Subcutaneous adipose tissue (tissue), 4 donors: ENCODE data around the gene LBX1. TPM values are rescaled to one million over a fixed set of nuclear protein-coding genes. Genes with fewer than 3 reads are reported as not detected.

Source experiments
- total RNA-seq, 4 donors: library from RNA; depleted of rRNA; stranded (reverse); fragments of >200 nt; gene quantifications; one replicate each; pipeline ENCODE4 v1.1.0, GENCODE V29; 2016
- TF ChIP-seq, protein P1 (sequence below): fragments of 450-650 bp; IDR thresholded peaks from one replicate; pipeline ENCODE4 v1.5.1; 2016; ENCODE audit warnings: low read depth, mild to moderate bottlenecking, control low read depth, antibody characterized with exemption, moderate library complexity

The LBX1 gene
- total RNA-seq, 4 donors from 2014 or later: not detected

- TF ChIP-seq, protein P1, sequence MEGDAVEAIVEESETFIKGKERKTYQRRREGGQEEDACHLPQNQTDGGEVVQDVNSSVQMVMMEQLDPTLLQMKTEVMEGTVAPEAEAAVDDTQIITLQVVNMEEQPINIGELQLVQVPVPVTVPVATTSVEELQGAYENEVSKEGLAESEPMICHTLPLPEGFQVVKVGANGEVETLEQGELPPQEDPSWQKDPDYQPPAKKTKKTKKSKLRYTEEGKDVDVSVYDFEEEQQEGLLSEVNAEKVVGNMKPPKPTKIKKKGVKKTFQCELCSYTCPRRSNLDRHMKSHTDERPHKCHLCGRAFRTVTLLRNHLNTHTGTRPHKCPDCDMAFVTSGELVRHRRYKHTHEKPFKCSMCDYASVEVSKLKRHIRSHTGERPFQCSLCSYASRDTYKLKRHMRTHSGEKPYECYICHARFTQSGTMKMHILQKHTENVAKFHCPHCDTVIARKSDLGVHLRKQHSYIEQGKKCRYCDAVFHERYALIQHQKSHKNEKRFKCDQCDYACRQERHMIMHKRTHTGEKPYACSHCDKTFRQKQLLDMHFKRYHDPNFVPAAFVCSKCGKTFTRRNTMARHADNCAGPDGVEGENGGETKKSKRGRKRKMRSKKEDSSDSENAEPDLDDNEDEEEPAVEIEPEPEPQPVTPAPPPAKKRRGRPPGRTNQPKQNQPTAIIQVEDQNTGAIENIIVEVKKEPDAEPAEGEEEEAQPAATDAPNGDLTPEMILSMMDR: no peak
Observed at GRCh38 chr10:101207026-101207425, 22.2 kb downstream of the LBX1 start.

GRCh38 chr10:101195921-101196320 lies 33.3 kb downstream of the LBX1 start:
- TF ChIP-seq, protein P1: no peak

DNA sequence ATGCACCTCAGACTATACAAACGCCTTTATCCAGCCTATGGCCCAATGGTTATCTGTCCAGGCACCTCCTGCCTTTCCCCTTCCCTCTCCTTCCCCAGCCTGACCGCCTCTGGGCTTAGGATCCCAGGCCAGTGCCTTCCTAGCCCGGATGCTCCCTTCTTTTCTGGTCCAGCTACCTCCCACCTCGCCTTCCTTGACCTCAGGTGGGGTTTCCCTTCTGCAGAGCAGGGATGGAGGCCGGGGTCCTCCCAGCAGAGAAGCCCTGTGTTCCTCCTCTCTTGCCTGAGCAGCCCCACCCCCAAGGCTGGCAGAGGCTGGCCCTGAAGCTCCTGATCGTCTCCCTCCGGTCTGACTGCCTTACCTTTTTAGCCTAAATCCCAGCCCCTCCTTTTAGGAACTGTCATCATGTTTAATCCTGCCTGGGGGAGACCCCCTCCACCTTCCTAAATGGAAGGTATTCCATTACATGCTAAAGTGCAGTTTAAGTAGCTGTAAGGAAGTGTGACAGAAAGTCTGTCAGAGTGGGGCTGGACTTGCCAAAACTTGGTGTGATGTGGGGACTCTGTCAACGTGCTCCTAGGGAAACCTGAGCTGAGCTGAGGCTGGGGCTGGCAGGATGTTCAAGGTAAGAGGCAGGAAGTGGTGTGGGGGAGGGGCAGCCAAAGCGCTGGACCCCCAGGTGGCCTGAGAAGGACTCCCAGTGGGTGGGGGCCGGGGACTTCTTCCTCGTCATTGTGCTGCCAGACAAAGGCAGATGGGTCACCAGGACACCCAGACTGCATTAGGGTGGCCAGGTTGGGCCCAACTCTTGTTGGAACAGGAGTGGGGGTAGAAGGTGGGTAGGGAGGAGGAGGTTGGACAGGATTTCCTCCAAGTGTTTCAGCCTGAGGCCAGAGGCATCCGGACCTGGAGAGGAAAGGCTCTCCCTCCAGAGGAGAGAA lies 39.5 kb downstream of the LBX1 start:
- TF ChIP-seq, protein P1: no peak

GRCh38 chr10:101188942-101189341 lies 40.3 kb downstream of the LBX1 start:
- TF ChIP-seq, protein P1: no peak

GRCh38 chr10:101183458-101184183 lies 45.6 kb downstream of the LBX1 start:
- TF ChIP-seq, protein P1: no peak

- TF ChIP-seq, protein P1: no peak
Observed at GRCh38 chr10:101182936-101183335, 46.3 kb downstream of the LBX1 start.

Other genes with a start within 250 kb of the LBX1 start
- gene MRPL43, start 242.0 kb downstream of the LBX1 start, total RNA-seq: 10 to 100 TPM; 57.3 to 86.7 (median 65.3) TPM
- gene TWNK, start 241.9 kb downstream of the LBX1 start, total RNA-seq: 1 to 10 TPM; 2.4 to 6.2 (median 3.3) TPM
- gene LZTS2, start 229.7 kb downstream of the LBX1 start, total RNA-seq: 100 to 1,000 TPM in 1 of 4 donors, 10 to 100 TPM in 3; 27.4 to 130 (median 45.2) TPM
- gene PDZD7, start 198.3 kb downstream of the LBX1 start, total RNA-seq: 1 to 10 TPM in 2 of 4 donors, under 1 TPM in 2; 0.22 to 1.7 (median 0.92) TPM
- gene SFXN3, start 198.2 kb downstream of the LBX1 start, total RNA-seq: 100 to 1,000 TPM in 2 of 4 donors, 10 to 100 TPM in 2; 26.9 to 131 (median 101) TPM
- 1 to 10 TPM in 3 of 4 donors, under 1 TPM in 1; 0.98 to 4.9 (median 3.7) TPM for gene KAZALD1, start 167.5 kb downstream of the LBX1 start, total RNA-seq
- not detected for gene TLX1, start 98.2 kb downstream of the LBX1 start, total RNA-seq
- 10 to 100 TPM in 3 of 4 donors, 1 to 10 TPM in 1; 9.7 to 16.8 (median 10.7) TPM for gene BTRC, start 124.7 kb upstream of the LBX1 start, total RNA-seq